SK-N-MC (cell line): ENCODE measurements around the gene GPX3.

Experiments used
- EZH2 ChIP-seq: fragments of 200-600 bp; sonication (generic); IDR thresholded peaks from one replicate; pipeline ENCODE4 v1.6.1; 2017; ENCODE audit warnings: antibody characterized with exemption
- FOXP2 ChIP-seq: optimal IDR thresholded peaks from 2 replicates; pipeline ENCODE3; 2011; ENCODE audit warnings: mild to moderate bottlenecking, moderate library complexity; ENCODE audit not compliant: insufficient read depth; ENCODE audit errors: extremely low read length, control extremely low read depth
- POLR2AphosphoS5 ChIP-seq: IDR thresholded peaks from 2 replicates; pipeline ENCODE4 v1.6.1; 2012; ENCODE audit warnings: mild to moderate bottlenecking, low read depth, low read length, borderline replicate concordance

GRCh38 chr5:151051066-151051930, 30.9 kb downstream of the GPX3 start:
- TF ChIP-seq POLR2AphosphoS5 (no peak), EZH2 (no peak), FOXP2 (no peak)
